C4-2B (cell line): Measurements from ENCODE around the gene PVALEF.

Experiments used
- CTCF ChIP-seq: fragments of 450-650 bp; conservative IDR thresholded peaks from 2 replicates; pipeline ENCODE4 v1.5.1; 2017; ENCODE audit warnings: mild to moderate bottlenecking
- ZFX ChIP-seq: fragments of 450-650 bp; IDR thresholded peaks from 2 replicates; pipeline ENCODE4 v1.6.1; 2017

GRCh38 chr17:81204578-81204977, 39.3 kb downstream of the PVALEF start:
- no peak for TF ChIP-seq CTCF
- TF ChIP-seq ZFX = no peak
